Mononuclear cell (primary cell): ENCODE results near the gene KLF17. TPM values are rescaled to one million over a fixed set of nuclear protein-coding genes. Genes with fewer than 3 reads are reported as not detected.
"Not testable (repeated sequence)": the region's sequence is repeated elsewhere in the genome, so short reads cannot be mapped to it uniquely, and the experiment has no call there.

Experiments used
- H3K27me3 ChIP-seq: 2 replicates; pipeline ENCODE4 v1.6.0; 2011; ENCODE audit warnings: low read length, control low read depth; ENCODE audit not compliant: insufficient read depth
- H3K4me1 ChIP-seq: 2 replicates; pipeline ENCODE4 v1.5.1; 2011; ENCODE audit warnings: mild to moderate bottlenecking, low read length, control low read depth; ENCODE audit not compliant: insufficient read depth
- H3K4me3 ChIP-seq: 2 replicates; pipeline ENCODE4 v1.5.1; 2011; ENCODE audit warnings: mild to moderate bottlenecking, low read length, moderate library complexity
- H3K9me3 ChIP-seq: 2 replicates; pipeline ENCODE4 v1.5.1; 2011; ENCODE audit warnings: low read depth, mild to moderate bottlenecking, control low read depth, low read length
- total RNA-seq: library from RNA; depleted of rRNA; stranded (reverse); fragments of >200 nt; gene quantifications from one replicate; pipeline ENCODE4 v1.2.3, GENCODE V29; 2012

Gene KLF17
- total RNA-seq, 1 donor: not detected

DNA sequence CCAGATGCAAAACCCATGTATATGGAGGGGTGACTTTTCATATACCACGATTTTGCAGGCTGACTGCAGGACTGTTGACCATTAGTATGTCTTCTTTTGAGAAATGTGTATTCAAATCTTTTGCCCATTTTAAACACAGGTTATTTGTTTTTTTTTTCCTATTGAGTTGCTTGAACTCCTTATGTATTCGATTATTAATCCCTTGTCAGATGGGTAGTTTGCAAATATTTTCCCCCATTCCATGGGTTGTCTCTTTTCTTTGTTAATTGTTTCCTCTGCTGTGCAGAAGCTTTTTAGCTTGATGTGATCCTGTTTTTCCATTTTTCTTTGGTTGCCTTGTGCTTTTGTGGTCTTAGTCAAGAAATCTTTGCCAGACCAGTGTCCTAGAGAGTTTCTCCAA is 24.6 kb upstream of the KLF17 start:
- Histone ChIP-seq H3K4me1 (no peaks in the 10 kb centered on the region), H3K27me3 (no peaks in the 10 kb centered on the region), H3K4me3 (no peak overlapping the region), H3K9me3 (no peaks in the 10 kb centered on the region)

DNA sequence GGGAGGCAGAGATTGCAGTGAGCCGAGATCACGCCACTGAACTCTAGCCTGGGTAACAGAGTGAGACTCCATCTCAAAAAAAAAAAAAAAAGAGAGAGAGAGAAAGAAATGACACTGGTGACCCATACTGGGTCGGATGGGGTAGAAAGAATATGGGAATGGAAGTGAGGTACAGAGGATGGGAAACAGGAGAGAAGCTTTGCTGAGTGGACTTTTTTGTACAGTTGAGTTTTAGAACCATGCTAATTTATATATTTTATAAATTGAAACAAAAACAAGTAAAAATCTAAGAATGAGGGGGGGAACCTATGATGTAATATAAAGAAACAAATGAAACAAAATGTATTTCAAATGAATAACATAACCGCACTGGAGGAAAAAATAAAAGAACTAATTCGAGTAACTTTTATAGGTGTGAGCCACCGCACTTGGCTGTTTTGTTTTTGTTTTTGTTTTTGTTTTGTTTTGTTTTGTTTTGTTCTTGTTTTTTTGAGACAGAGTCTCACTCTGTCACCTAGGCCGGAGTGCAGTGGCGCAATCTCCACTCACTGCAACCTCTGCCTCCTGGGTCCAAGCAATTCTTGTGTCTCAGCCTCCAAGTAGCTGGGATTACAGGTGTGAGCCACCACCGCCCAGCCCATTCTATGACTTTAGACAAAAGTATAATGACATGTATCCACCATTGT is 18.3 kb upstream of the KLF17 start:
- Histone ChIP-seq H3K4me3 (no peak overlapping the region), H3K27me3 (no peaks in the 10 kb centered on the region), H3K9me3 (no peaks in the 10 kb centered on the region), H3K4me1 (no peaks in the 10 kb centered on the region)

DNA sequence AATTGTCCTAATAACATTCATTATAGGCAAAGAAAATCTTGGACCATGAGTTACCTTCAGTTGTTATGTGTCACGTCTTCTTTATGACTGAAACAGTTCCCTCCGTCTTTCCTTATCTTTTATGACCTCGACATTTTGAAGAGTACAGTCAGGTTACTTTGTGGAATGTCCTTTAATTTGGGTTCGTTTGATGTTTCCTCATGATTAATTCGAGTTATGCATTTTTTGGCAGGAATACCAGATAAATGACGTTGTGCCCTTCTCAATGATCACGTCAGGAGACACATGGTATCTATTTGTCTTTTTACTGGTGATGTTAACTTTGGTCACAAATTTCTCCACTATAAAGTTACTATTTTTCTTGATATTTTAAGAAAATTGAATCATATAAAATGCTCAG is 17.3 kb upstream of the KLF17 start:
- Histone ChIP-seq H3K27me3 (no peaks in the 10 kb centered on the region), H3K4me1 (no peaks in the 10 kb centered on the region), H3K9me3 (no peaks in the 10 kb centered on the region), H3K4me3 (no peak overlapping the region)

DNA sequence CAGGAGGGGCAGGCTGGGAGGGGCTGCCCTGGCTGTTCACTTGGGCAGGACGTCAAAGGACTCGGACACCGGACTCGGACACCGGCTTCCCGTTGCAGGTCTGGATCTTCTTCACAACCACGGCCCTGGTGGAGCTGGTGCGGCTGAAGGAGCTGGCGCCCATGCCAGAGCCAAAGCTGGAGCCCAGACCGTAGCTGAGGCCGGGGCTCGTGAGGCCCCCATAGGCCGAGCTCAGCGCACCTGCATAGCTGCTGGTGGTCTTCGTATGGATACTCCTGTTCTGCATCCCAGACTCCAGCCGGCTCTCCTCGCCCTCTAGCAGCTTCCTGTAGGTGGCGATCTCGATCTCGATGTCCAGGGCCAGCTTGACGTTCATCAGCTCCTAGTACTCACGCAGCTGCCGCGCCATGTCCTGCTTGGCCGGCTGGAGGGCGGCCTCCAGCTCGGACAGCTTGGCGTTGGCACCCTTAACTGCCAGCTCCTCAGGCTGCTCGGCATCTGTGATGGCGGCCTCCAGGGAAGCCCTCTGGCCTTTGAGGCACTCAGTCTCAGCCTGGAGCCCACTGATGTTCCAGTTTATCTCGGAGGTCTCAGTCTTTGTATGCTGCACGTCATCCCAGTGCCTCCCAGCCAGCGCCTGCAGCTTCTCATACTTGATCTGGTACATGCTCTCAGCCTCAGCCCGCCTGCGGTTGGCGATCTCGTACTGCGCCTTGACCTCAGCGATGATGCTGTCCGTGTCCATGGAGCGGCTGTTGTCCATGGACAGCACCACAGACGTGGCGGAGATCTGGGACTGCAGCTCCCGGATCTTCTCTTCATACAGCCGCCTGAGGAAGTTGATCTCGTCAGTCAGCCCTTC is 15.1 kb upstream of the KLF17 start:
- peaks cover 2% of the 10 kb centered on the region for H3K27me3 ChIP-seq
- H3K4me3 ChIP-seq: no peak overlapping the region
- H3K4me1 ChIP-seq: no peaks in the 10 kb centered on the region

DNA sequence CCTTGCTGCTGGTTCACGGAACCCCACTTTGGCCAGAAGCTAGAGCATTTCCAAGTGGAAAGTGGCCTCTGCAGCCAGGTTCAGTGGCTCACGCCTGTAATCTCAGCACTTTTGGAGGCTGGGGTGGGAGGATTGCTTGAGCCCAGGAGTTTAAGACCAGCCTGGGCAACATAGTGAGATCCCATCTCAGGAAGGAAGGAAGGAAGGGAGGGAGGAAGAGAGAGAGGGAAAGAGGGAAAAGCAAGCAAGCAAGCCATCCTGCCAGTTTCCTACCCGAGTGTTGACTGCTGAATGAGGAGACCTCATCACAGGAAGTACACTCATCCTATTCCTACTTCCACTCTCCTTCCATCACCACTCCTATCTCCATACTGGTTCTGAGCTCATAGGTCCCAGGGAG is 12.8 kb upstream of the KLF17 start:
- Histone ChIP-seq H3K4me3 (no peak overlapping the region), H3K4me1 (no peaks in the 10 kb centered on the region), H3K9me3 (no peaks in the 10 kb centered on the region), H3K27me3 (peaks cover 2% of the 10 kb centered on the region)

More for the DNA sequence above, 15.1 kb upstream of the KLF17 start:
- H3K9me3 ChIP-seq: no peaks in the 10 kb centered on the region

DNA sequence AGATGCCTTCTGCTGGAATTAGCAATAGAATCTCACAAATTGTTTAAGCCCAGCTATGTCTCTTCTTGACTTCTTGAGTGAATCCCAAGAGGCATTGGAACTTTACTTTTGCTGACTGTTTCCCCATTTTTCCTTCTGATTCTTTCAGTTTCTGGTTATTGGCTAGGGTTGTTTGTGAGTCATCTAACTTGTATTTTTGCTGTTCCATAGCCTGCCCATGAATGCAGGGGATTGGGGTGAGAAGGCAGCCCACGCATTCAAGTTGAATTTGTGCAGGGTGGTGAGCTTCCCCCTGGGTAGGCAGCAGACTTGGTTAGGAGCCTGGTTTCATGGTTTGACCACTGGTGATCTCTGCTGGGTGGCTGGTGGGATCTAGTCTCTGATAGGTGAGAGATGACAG is 10.4 kb upstream of the KLF17 start:
- Histone ChIP-seq H3K4me1 (no peaks in the 10 kb centered on the region), H3K9me3 (no peaks in the 10 kb centered on the region), H3K27me3 (peaks cover 2% of the 10 kb centered on the region), H3K4me3 (no peak overlapping the region)

DNA sequence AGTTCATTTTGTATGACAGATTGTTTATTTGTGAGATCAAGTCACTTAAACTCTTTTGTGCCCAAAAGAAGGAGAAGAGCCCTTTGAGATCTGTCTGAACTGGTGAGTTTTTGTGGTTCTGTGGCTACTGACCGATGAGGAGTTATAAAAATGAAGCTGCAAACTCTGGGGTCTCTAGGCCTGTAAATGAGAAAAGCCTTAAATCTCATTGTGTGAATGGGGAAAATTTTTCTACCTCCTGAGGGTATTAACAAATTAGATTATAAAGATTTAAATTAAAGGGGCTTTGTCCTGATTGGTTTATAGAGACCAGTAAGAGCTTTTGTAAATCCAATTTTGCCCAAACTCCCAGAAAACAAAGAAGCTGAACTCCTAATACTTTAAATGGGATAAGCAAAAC is 9.7 kb upstream of the KLF17 start:
- Histone ChIP-seq H3K4me1 (no peaks in the 10 kb centered on the region), H3K4me3 (no peak overlapping the region), H3K27me3 (peaks cover 2% of the 10 kb centered on the region), H3K9me3 (no peaks in the 10 kb centered on the region)

DNA sequence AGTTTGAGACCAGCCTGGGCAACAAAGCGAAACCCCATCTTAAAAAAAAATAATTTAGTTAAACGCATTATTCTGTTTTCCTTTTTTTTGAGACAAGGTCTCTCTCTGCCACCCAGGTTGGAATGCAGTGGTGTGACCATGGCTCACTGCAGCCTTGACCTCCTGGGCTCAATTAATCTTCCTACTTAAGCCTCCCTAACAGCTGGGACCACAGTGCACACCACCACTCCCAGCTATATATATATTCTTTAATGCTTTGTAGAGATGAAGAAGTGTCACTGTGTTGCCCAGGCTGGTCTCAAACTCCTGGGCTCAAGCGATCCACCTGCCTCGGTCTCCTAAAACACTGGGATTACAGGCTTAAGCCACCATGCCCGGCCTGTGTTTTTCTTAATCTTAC is 7.7 kb upstream of the KLF17 start:
- Histone ChIP-seq H3K9me3 (no peaks in the 10 kb centered on the region), H3K4me3 (no peak overlapping the region), H3K27me3 (peaks cover 2% of the 10 kb centered on the region), H3K4me1 (no peaks in the 10 kb centered on the region)

DNA sequence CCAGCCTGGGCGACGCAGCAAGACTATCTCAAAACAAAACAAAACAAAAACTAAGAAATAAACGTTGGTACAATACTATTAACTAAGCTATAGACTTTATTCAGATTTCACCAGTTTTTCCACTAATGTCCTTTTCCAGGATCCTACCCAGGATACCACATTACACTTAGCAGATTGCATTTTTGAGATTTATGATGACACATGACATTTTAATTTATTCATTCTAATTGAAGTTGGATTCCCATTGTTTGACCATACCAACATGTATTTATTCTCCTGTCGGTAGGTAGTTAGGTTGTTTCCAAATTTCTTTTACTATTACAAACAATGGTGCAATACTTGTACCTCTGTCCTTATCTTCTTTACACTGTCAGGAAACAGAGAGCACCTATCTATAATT is 6.8 kb upstream of the KLF17 start:
- Histone ChIP-seq H3K4me1 (no peaks in the 10 kb centered on the region), H3K4me3 (no peak overlapping the region), H3K27me3 (no peaks in the 10 kb centered on the region), H3K9me3 (no peaks in the 10 kb centered on the region)

DNA sequence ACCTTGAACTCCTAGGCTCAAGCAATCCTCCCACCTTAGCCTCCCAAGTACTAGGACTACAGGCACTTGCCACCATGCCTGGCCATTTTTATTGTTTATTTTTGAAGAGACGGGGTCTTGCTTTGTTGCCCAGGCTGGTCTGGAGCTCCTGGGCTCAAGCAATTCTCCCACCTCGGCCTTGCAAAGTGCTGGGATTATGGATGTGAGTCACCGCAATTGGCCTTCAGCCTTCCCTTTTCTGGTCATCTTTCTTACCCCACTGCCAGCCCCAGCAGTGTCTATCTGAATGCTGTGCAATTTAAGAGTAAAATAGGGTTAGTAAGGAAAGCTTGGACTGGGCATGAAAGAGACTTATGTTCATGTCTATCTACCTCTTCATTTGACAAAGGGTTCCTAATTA is 6.1 kb upstream of the KLF17 start:
- Histone ChIP-seq H3K4me1 (no peaks in the 10 kb centered on the region), H3K9me3 (no peaks in the 10 kb centered on the region), H3K4me3 (no peak overlapping the region), H3K27me3 (no peaks in the 10 kb centered on the region)

DNA sequence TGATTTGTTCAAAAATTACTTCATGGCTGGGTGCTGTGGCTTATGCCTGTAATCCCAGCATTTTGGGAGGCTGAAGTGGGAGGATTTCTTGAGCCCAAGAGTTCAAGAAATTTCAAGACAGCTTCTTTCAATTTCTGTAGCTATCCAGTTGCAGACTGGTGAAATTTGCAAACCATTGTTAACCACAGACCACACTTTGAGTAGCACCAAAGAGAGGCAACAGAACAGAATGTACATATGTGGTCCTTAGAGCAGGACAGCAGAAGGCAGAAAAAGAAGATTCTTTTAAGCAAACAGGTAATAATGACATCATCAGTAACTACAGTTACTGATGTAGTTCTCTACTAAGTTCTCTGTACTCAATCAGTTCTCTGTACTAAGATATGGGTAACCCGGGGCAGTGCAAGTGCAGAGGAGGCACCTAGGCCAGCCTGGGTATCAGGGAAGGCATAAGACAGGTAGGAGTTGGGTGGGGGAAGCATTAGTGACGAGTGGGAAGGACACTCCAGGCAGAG is 5.5 kb upstream of the KLF17 start:
- Histone ChIP-seq H3K4me1 (no peaks in the 10 kb centered on the region), H3K9me3 (no peaks in the 10 kb centered on the region), H3K4me3 (no peak overlapping the region), H3K27me3 (no peaks in the 10 kb centered on the region)

DNA sequence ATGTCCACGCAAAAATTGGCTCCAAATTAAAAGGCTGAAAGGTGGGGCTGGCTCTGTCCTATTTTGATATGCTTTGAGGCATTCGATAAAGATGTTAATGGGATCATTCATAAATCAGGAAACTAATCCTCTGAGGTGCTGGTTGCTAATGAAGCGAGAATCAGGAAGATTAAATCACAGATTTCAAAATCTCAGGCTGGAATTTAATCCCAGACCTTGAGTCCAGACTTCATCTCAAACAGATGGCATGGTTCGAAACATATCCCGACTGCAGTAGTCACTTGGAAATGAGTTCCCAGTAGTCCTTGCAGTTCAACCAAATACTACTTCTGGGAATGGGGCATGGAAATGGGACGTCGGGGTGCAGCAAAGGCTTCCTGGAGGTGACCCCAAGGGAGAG is 4.5 kb upstream of the KLF17 start:
- Histone ChIP-seq H3K4me3 (no peak overlapping the region), H3K4me1 (no peaks in the 10 kb centered on the region), H3K9me3 (no peaks in the 10 kb centered on the region), H3K27me3 (no peaks in the 10 kb centered on the region)

DNA sequence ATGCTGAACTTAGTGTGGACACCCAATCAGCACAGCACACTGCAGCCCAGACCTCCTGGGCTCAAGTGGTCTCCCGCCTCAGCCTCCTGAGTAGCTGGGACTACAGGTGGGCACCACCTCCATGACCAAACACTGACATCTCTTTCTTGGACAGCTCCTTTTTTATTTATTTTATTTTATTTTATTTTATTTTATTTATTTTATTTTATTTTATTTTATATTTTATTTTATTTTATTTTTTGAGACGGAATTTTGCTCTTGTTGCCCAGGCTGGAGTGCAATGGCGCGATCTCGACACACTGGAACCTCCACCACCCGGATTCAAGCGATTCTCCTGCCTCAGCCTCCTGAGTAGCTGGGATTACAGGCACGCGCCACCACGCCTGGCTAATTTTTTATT is 1.3 kb upstream of the KLF17 start:
- not testable (repeated sequence) for H3K4me1 ChIP-seq, H3K27me3 ChIP-seq, H3K4me3 ChIP-seq, H3K9me3 ChIP-seq

DNA sequence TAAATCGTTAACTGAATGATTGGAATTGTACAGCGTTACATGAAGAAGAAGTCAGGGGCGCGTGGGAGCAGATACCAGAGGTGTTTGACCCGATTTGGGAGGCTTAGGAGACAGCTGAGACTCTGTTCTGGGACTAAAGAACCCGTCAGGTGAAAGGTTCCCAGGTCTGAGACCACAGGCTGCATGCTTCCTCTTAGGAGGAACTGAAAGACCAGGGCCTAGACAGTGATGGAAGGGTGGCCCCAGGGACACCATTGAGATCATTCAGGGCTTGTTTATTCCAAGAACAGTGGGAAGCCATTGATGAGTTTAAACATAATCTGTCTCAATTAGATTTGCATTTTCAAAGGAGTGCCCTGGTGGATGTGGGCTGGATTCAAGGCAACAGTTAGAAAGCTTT is 904 bp downstream of the KLF17 start:
- Histone ChIP-seq H3K9me3 (no peaks in the 10 kb centered on the region), H3K27me3 (peaks cover 6% of the 10 kb centered on the region), H3K4me3 (no peak overlapping the region), H3K4me1 (no peaks in the 10 kb centered on the region)

DNA sequence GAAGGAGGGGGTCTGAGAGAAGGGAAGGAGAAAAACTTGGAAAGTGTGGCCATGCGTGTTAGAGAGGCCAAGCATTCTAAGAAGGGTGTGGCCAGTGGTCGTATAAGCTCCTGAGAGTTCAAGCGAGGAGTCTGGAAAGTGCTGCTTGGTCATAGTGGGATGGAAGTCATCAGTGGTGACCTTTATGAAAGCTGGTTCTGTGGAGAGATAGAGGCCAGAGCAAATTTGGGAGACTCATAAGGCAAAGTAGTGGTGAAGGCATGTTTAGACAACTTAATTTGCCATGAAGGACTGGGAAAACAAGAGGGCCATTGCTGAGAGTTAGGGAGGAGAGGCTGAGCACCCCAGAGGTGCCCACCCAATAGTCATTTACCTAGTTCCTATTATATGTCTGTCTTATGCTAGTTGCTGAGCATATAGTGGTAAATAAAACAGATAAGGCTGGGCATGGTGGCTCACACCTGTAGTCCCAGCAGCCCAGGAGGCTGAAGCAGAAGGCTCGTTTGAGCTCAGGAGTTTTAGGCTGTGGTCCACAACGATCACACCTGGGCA is 1.9 kb downstream of the KLF17 start:
- Histone ChIP-seq H3K4me1 (no peaks in the 10 kb centered on the region), H3K4me3 (no peak overlapping the region), H3K9me3 (no peaks in the 10 kb centered on the region), H3K27me3 (peaks cover 9% of the 10 kb centered on the region)
